ENCODE data around the gene HS6ST1.

GRCh38 chr2:128321784-128322714 lies 3.4 kb upstream of the HS6ST1 start:
- TF ChIP-seq CTCF (conservative IDR thresholded peaks at IDR 0.05 in 1 of 2, IDR thresholded peaks at IDR 0.05 in 1 of 2; ENCODE audit: extremely low read depth in 1 of 2, insufficient read depth in 1 of 2, low read depth in 1 of 2, low read length in 2 of 2), result peak; percentile 63 to 78
- no peak for TF ChIP-seq EZH2 (IDR thresholded peaks at IDR 0.05; ENCODE audit: borderline replicate concordance, low read length)
